Measurements from ENCODE around the gene GARIN5B. TPM values are rescaled to one million over a fixed set of nuclear protein-coding genes. Genes with fewer than 3 reads are reported as not detected.

Gene GARIN5B
- total and polyA plus RNA-seq, 2 of the 13 experiments (the other 11 are each of a cell fraction or from before 2014, with no cell fraction given): not detected

GRCh38 chr19:55333870-55334269 lies 29.2 kb downstream of the GARIN5B start (continued):
- TF ChIP-seq RAD51 (IDR thresholded peaks at IDR 0.05; ENCODE audit: borderline replicate concordance): no peak
- TF ChIP-seq GZF1 (CRISPR knock-in tag; IDR thresholded peaks at IDR 0.05): peak; percentile 54; the same call in 1 of the 2 replicates
- no peak for TF ChIP-seq ZBTB38 (CRISPR knock-in tag; IDR thresholded peaks at IDR 0.05)
- TF ChIP-seq ZNF275 (CRISPR knock-in tag; IDR thresholded peaks at IDR 0.05; ENCODE audit: borderline replicate concordance): no peak
- no peak for TF ChIP-seq NR3C1 (CRISPR knock-in tag; IDR thresholded peaks at IDR 0.05)
- TF ChIP-seq BATF2 (CRISPR knock-in tag; IDR thresholded peaks at IDR 0.05): no peak
- no peak for TF ChIP-seq MLLT10 (CRISPR knock-in tag; IDR thresholded peaks at IDR 0.05)
- no peak for TF ChIP-seq NKX3-1 (CRISPR knock-in tag; IDR thresholded peaks at IDR 0.05)
- no peak for TF ChIP-seq PRDM15 (CRISPR knock-in tag; IDR thresholded peaks at IDR 0.05)
- no peak for TF ChIP-seq ATRX (CRISPR knock-in tag; IDR thresholded peaks at IDR 0.05; ENCODE audit: borderline replicate concordance)
- TF ChIP-seq SKIL (CRISPR knock-in tag; IDR thresholded peaks at IDR 0.05; ENCODE audit: borderline replicate concordance): no peak
- no peak for TF ChIP-seq ZNF230 (CRISPR knock-in tag; IDR thresholded peaks at IDR 0.05)
- peak; percentile 85 for TF ChIP-seq ZSCAN9 (CRISPR knock-in tag; IDR thresholded peaks at IDR 0.05; ENCODE audit: borderline replicate concordance)
- TF ChIP-seq ZZZ3 (CRISPR knock-in tag; IDR thresholded peaks at IDR 0.05; ENCODE audit: borderline replicate concordance): no peak
- no peak for TF ChIP-seq GTF3A (CRISPR knock-in tag; conservative IDR thresholded peaks at IDR 0.05)
- TF ChIP-seq ZNF136 (CRISPR knock-in tag; IDR thresholded peaks at IDR 0.05; ENCODE audit: low read depth): peak; percentile 54; the same call in 1 of the 2 replicates
- TF ChIP-seq ZNF512B (CRISPR knock-in tag; IDR thresholded peaks at IDR 0.05; ENCODE audit: borderline replicate concordance): no peak
- no peak for TF ChIP-seq JARID2 (CRISPR knock-in tag; IDR thresholded peaks at IDR 0.05; ENCODE audit: insufficient replicate concordance)
- TF ChIP-seq ZNF563 (CRISPR knock-in tag; IDR thresholded peaks at IDR 0.05): no peak
- no peak for TF ChIP-seq ZNF383 (CRISPR knock-in tag; IDR thresholded peaks at IDR 0.05; ENCODE audit: borderline replicate concordance)
- TF ChIP-seq ZNF121 (CRISPR knock-in tag; IDR thresholded peaks at IDR 0.05): peak; percentile 42; the same call in 1 of the 2 replicates
